GM19328 (cell line): Measurements from ENCODE around the gene SPATS1.
"Not testable (repeated sequence)": the region's sequence is repeated elsewhere in the genome, so short reads cannot be mapped to it uniquely, and the experiment has no call there.

Experiments
- ATAC-seq: cut with Tn5 transposase; IDR thresholded peaks from one replicate; pipeline ENCODE4 v1.9.1; 2021; ENCODE audit warnings: mild to moderate bottlenecking, moderate library complexity; ENCODE audit not compliant: unreplicated experiment

SPATS1 gene

GRCh38 chr6:44339763-44340625 lies 2.5 kb upstream of the SPATS1 start:
- ATAC-seq, result no peak

- ATAC-seq, result no peak
These were observed 1.2 kb upstream of the SPATS1 start for GRCh38 chr6:44341095-44341890.

GRCh38 chr6:44342052-44342451 lies 398 bp upstream of the SPATS1 start:
- ATAC-seq, result no peak

- ATAC-seq, result not testable (repeated sequence)
These were observed 4.4 kb downstream of the SPATS1 start for GRCh38 chr6:44346818-44347217.

GRCh38 chr6:44349904-44350649 lies 7.6 kb downstream of the SPATS1 start:
- ATAC-seq, result no peak

- not testable (repeated sequence) for ATAC-seq
These were observed 8.2 kb downstream of the SPATS1 start for GRCh38 chr6:44350650-44350994.

GRCh38 chr6:44352259-44352658 lies 9.8 kb downstream of the SPATS1 start:
- ATAC-seq, result no peak

- no peak for ATAC-seq
These were observed 10.9 kb downstream of the SPATS1 start for GRCh38 chr6:44353336-44353735.

GRCh38 chr6:44355640-44356039 lies 13.2 kb downstream of the SPATS1 start:
- no peak for ATAC-seq

GRCh38 chr6:44356487-44356886 lies 14.0 kb downstream of the SPATS1 start:
- ATAC-seq, result no peak

- no peak for ATAC-seq
These were observed 17.5 kb downstream of the SPATS1 start for GRCh38 chr6:44359973-44360372.

GRCh38 chr6:44361947-44362346 lies 19.5 kb downstream of the SPATS1 start:
- no peak for ATAC-seq

GRCh38 chr6:44363377-44363926 lies 21.0 kb downstream of the SPATS1 start:
- no peak for ATAC-seq

GRCh38 chr6:44366781-44367180 lies 24.3 kb downstream of the SPATS1 start:
- no peak for ATAC-seq

GRCh38 chr6:44367681-44368080 lies 25.2 kb downstream of the SPATS1 start:
- no peak for ATAC-seq

GRCh38 chr6:44373051-44373450 lies 30.6 kb downstream of the SPATS1 start:
- ATAC-seq, result no peak

GRCh38 chr6:44373787-44374186 lies 31.3 kb downstream of the SPATS1 start:
- ATAC-seq, result no peak

GRCh38 chr6:44375071-44375470 lies 32.6 kb downstream of the SPATS1 start:
- ATAC-seq, result no peak

- ATAC-seq, result no peak
These were observed 35.0 kb downstream of the SPATS1 start for GRCh38 chr6:44377484-44377883.

GRCh38 chr6:44377971-44378370 lies 35.5 kb downstream of the SPATS1 start:
- no peak for ATAC-seq

- no peak for ATAC-seq
These were observed 39.3 kb downstream of the SPATS1 start for GRCh38 chr6:44381739-44382138.
